Lower lobe of right lung (tissue), 2 donors: Measurements from ENCODE around the gene PSMB9. TPM values are rescaled to one million over a fixed set of nuclear protein-coding genes. Genes with fewer than 3 reads are reported as not detected.
"Not testable (repeated sequence)": the region's sequence is repeated elsewhere in the genome, so short reads cannot be mapped to it uniquely, and the experiment has no call there.

Experiments used
- ATAC-seq, 2 donors: fragments of 200-7000 bp; cut with Tn5 transposase; one replicate each; pipeline ENCODE4 v1.9.1; 2020 to 2022; ENCODE audit warnings: mild to moderate bottlenecking in 2 of 2, moderate library complexity in 2 of 2
- DNase-seq: peaks from one replicate; pipeline ENCODE4 v3.0.0-alpha.2; 2020
- H3K27ac ChIP-seq: fragments of 200-600 bp; one replicate; pipeline ENCODE4 v1.8.0; 2022
- H3K27me3 ChIP-seq: fragments of 200-600 bp; one replicate; pipeline ENCODE4 v1.8.0; 2022; ENCODE audit warnings: low read depth
- H3K36me3 ChIP-seq: fragments of 200-600 bp; one replicate; pipeline ENCODE4 v1.8.0; 2022; ENCODE audit warnings: mild to moderate bottlenecking
- H3K4me1 ChIP-seq: fragments of 200-600 bp; one replicate; pipeline ENCODE4 v1.8.0; 2022
- H3K4me3 ChIP-seq: fragments of 200-600 bp; one replicate; pipeline ENCODE4 v1.8.0; 2022; ENCODE audit warnings: mild to moderate bottlenecking
- H3K9me3 ChIP-seq: fragments of 200-600 bp; one replicate; pipeline ENCODE4 v1.8.0; 2022
- intact Hi-C: fragments of 100-400 bp; cut with DNase I; formaldehyde crosslinking; loops from one replicate; pipeline ENCODE4 v1.11.0; 2022
- long read RNA-seq: library from polyadenylated mRNA; unstranded; transcript quantifications from one replicate; pipeline ENCODE4 v2.0.0, GENCODE V29; 2021
- total RNA-seq: library from RNA; stranded (reverse); fragmentation: NEBNext Ultra II Directional; extraction: Animal tissue kit (Norgen Biotek cat#: 25700); gene quantifications from one replicate; pipeline ENCODE4 v1.2.1, GENCODE V29; 2021
- TF ChIP-seq, protein P1 (sequence below): fragments of 200-600 bp; IDR thresholded peaks from one replicate; pipeline ENCODE4 v1.8.0; 2022; ENCODE audit warnings: antibody characterized with exemption, mild to moderate bottlenecking
- donor health status: DM: no; HTN: yes; CAD: no; lungs with severe emphysema.

The PSMB9 gene
- total RNA-seq = 74.5 TPM
- long read RNA-seq, transcript PSMB9-207 (6 exons, 782 nt) = major isoform, 53 of 89 reads
- long read RNA-seq, partial matches to known transcripts = 27 of 89 reads
- long read RNA-seq, other reads (novel, unspliced or antisense) = 8 of 89 reads

DNA sequence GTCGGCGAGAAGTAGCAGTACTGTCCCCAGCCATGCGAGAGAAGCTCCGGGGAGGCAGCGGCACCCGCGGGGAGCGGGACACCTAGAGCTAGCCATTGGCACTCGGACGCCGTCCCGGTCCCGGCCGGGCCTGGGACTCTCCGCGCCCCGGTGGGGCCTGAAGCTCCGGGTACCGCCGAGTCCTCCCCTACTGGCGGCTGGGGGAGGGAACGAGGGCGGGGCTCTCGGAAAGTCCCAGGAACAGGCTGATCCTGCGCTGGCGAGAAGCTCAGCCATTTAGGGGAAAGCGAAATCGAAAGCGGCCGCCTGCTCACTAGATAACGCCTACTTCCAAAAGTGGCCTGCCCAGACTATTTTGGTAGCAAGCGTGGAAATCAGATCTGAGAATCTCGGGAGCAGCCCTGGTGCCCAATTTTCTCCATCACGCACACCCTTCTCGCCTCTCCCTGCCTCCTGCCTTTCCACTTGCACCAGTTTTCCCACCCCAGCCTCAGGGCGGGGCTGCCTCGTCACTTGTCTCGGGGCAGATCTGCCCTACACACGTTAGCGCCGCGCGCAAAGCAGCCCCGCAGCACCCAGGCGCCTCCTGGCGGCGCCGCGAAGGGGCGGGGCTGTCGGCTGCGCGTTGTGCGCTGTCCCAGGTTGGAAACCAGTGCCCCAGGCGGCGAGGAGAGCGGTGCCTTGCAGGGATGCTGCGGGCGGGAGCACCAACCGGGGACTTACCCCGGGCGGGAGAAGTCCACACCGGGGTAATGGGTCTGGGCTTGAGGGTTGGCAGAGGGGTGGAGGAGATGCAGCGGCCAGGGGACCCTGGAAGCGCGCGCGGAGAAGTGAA, at the start of gene PSMB9, which contains the start of gene TAP1:
Gene PSMB9 (plus strand): TSS at position 652 of the 835 bp plus-strand sequence. CDS start 38 bp downstream, at position 690.
Gene TAP1 (minus strand): TSS at position 164 of the 835 bp plus-strand sequence. CDS start 68 bp downstream, at position 96.
- peak within 1 kb of the TSS; percentile 97 for H3K27ac ChIP-seq
- peaks cover 59% of the 10 kb centered on the region for H3K36me3 ChIP-seq
- H3K4me1 ChIP-seq = peaks cover 52% of the 10 kb centered on the region
- intact Hi-C loops = no loop called here
- no peaks in the 10 kb centered on the region for H3K9me3 ChIP-seq
- DNase-seq (peak; percentile 97), ATAC-seq (peak; percentile 96 to 97)
- H3K27me3 ChIP-seq = no peaks in the 10 kb centered on the region
- H3K4me3 ChIP-seq = peak within 1 kb of the TSS; percentile 93
- TF ChIP-seq, protein P1, sequence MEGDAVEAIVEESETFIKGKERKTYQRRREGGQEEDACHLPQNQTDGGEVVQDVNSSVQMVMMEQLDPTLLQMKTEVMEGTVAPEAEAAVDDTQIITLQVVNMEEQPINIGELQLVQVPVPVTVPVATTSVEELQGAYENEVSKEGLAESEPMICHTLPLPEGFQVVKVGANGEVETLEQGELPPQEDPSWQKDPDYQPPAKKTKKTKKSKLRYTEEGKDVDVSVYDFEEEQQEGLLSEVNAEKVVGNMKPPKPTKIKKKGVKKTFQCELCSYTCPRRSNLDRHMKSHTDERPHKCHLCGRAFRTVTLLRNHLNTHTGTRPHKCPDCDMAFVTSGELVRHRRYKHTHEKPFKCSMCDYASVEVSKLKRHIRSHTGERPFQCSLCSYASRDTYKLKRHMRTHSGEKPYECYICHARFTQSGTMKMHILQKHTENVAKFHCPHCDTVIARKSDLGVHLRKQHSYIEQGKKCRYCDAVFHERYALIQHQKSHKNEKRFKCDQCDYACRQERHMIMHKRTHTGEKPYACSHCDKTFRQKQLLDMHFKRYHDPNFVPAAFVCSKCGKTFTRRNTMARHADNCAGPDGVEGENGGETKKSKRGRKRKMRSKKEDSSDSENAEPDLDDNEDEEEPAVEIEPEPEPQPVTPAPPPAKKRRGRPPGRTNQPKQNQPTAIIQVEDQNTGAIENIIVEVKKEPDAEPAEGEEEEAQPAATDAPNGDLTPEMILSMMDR = peak; percentile 88

DNA sequence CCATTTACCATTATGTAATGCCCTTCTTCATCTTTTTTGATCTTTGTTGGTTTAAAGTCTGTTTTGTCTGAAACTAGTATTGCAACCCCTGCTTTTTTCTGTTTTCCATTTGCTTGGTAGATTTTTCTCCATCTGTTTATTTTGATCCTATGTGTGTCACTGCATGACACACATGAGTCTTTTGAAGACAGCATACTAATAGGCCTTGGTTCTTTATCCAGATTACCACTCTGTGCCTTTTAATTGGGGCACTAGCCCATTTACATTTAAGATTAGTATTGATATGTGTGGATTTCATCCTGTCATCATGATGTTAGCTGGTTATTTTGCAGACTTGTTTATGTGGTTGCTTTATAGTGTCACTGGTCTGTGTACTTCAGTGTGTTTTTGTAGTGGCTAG, 48.6 kb upstream of the PSMB9 start:
- ATAC-seq, H3K4me3 ChIP-seq, DNase-seq, H3K36me3 ChIP-seq, H3K4me1 ChIP-seq, H3K27ac ChIP-seq, H3K9me3 ChIP-seq, intact Hi-C loops: not testable (repeated sequence)
- H3K27me3 ChIP-seq = peaks cover 15% of the 10 kb centered on the region

DNA sequence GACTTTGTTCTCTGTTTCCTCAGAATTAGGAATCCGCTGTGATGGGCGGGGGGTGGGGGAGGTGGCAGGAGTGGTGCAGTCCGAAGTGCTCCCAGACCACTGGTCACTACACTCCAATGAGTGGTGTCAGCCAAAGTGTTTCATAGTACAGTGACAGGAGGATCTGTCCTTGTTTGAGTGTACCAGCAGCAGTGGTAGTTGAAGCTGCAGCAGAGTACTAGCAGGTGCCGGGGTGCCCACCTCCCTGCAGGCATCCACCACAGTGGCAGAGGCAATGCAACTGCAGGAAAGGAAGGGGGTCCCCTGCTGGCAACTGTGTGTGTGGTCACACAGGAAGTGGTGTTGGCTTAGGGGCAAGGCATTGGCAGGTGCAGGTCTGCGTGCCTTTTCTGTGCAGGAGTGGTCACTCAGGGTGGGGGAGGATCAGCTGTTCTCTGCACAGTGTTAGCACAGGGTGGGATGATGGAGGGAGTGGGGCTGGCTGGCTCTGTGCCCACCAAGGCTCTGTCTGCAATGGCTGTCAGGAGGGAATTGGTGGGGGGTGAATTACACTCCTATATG, 46.9 kb upstream of the PSMB9 start:
- Histone ChIP-seq H3K9me3 (no peaks in the 10 kb centered on the region), H3K36me3 (no peaks in the 10 kb centered on the region), H3K27me3 (peaks cover 15% of the 10 kb centered on the region), H3K4me3 (no peak overlapping the region), H3K27ac (no peak overlapping the region), H3K4me1 (no peaks in the 10 kb centered on the region)
- ATAC-seq (no peak), DNase-seq (no peak)
- TF ChIP-seq, protein P1 = no peak
- intact Hi-C loops = no loop called here

DNA sequence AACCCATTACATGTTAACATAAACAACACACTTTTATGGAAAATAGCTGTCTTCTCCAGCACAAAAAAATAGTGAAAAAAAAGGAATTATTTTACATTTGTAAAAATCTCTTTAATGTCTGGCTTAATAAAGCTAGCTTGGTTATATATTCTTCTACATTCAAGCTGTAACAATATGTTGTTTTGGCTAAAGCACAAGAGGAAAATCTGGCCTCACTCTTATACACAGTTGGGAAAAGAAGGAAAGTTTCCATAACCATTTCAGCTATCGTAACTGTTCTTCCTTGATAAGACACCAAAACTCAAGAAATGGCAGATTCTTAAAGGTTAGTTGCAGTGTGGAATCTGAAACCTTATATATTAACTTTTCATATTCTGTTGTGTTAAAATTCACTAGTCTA, 44.8 kb upstream of the PSMB9 start:
- H3K4me3 ChIP-seq = no peak overlapping the region
- ATAC-seq (no peak), DNase-seq (no peak)
- no peaks in the 10 kb centered on the region for H3K9me3 ChIP-seq
- peaks cover 7% of the 10 kb centered on the region for H3K27me3 ChIP-seq
- intact Hi-C loops = no loop called here
- no peaks in the 10 kb centered on the region for H3K36me3 ChIP-seq
- H3K27ac ChIP-seq = no peak overlapping the region
- TF ChIP-seq, protein P1 = no peak
- H3K4me1 ChIP-seq = no peaks in the 10 kb centered on the region

DNA sequence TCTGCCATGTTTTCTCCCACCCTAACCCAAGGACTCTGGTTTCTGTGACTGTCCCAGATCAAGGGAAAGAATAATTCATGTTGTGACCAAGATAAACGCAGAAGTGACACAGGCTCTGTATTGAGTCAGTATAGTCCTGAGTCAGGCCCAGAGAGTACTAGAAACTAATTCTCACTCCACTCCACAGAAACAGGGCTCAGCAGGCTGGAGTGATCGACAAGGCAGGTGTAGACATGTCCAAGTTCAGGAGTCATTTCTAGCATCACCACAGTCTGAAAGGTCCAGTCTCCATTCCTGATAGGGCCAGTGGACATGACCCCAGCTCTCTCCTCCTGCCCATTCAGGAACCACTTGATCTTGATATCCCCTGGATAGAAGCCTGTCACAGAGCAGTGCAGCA, 39.8 kb upstream of the PSMB9 start:
- Histone ChIP-seq H3K36me3 (no peaks in the 10 kb centered on the region), H3K9me3 (no peaks in the 10 kb centered on the region), H3K4me3 (no peak overlapping the region), H3K27me3 (no peaks in the 10 kb centered on the region), H3K4me1 (no peaks in the 10 kb centered on the region), H3K27ac (no peak overlapping the region)
- TF ChIP-seq, protein P1 = no peak
- no peak for DNase-seq
- no peak for ATAC-seq
- intact Hi-C loops = no loop called here

DNA sequence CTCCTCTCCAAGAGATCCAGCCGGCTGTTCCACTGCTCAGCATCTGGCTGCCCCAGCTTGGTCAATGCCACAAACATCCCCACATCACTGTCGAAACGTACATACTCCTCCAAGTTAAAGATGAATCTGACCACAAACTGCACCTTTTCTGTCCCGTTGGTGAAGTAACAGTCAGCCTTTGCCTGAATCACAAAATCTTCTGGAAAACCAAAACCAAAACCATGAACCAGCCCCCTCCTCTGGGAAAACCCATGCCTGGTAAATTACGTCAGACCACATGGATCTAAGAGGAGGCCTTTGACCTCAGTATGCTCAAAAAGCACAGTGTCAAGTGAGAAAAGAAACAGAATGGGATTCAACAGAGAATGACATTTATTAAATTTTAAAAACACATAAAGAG, 38.9 kb upstream of the PSMB9 start:
- H3K36me3 ChIP-seq = no peaks in the 10 kb centered on the region
- TF ChIP-seq, protein P1 = no peak
- H3K27ac ChIP-seq = no peak overlapping the region
- H3K9me3 ChIP-seq = no peaks in the 10 kb centered on the region
- DNase-seq (no peak), ATAC-seq (no peak)
- intact Hi-C loops = no loop called here
- no peaks in the 10 kb centered on the region for H3K4me1 ChIP-seq
- no peak overlapping the region for H3K4me3 ChIP-seq
- H3K27me3 ChIP-seq = no peaks in the 10 kb centered on the region
